Measurements from ENCODE around the gene EXOC2.

GRCh38 chr6:714100-714499 is 21.2 kb upstream of the EXOC2 start:
- TF ChIP-seq CTCF (IDR thresholded peaks at IDR 0.05) = no peak
- no peak for TF ChIP-seq POLR2AphosphoS5 (IDR thresholded peaks at IDR 0.05)

Data from breast epithelium (tissue), 3 donors.